ENCODE measurements around the gene PRDX2.

GRCh38 chr19:12763100-12763499 lies 38.5 kb downstream of the PRDX2 start:
- TF ChIP-seq POLR2AphosphoS5 (IDR thresholded peaks at IDR 0.05; ENCODE audit: low read depth), result no peak
- TF ChIP-seq CTCF (conservative IDR thresholded peaks at IDR 0.05; ENCODE audit: low read depth in 2 of 2), result no peak
- no peak for TF ChIP-seq EZH2 (IDR thresholded peaks at IDR 0.05; ENCODE audit: low read depth, unreplicated experiment)
- no peak for TF ChIP-seq REST (IDR thresholded peaks at IDR 0.05; ENCODE audit: unreplicated experiment)
- TF ChIP-seq NANOG (IDR thresholded peaks at IDR 0.05; ENCODE audit: borderline replicate concordance), result no peak
- no peak for TF ChIP-seq STAT1 (IDR thresholded peaks at IDR 0.05; ENCODE audit: unreplicated experiment)
- TF ChIP-seq EZH2phosphoT487 (IDR thresholded peaks at IDR 0.05; ENCODE audit: unreplicated experiment), result no peak
- TF ChIP-seq JUNB (IDR thresholded peaks at IDR 0.05; ENCODE audit: unreplicated experiment), result no peak
- no peak for TF ChIP-seq CREB1 (CRISPR knock-in tag; IDR thresholded peaks at IDR 0.05; ENCODE audit: low read depth)
- TF ChIP-seq ETS1 (IDR thresholded peaks at IDR 0.05), result no peak
